HG03139 (cell line): ENCODE data around the gene LITAFD.
"Not testable (repeated sequence)": the region's sequence is repeated elsewhere in the genome, so short reads cannot be mapped to it uniquely, and the experiment has no call there.

Source experiments
- ATAC-seq: cut with Tn5 transposase; IDR thresholded peaks from one replicate; pipeline ENCODE4 v1.9.1; 2021; ENCODE audit not compliant: unreplicated experiment

The LITAFD gene

GRCh38 chr16:8869212-8869987, 12.8 kb upstream of the LITAFD start:
- no peak for ATAC-seq

GRCh38 chr16:8869988-8870241, 12.2 kb upstream of the LITAFD start:
- ATAC-seq = not testable (repeated sequence)

GRCh38 chr16:8872071-8872470, 10.1 kb upstream of the LITAFD start:
- no peak for ATAC-seq

GRCh38 chr16:8872967-8873865, 8.9 kb upstream of the LITAFD start:
- no peak for ATAC-seq

- not testable (repeated sequence) for ATAC-seq
Observed at GRCh38 chr16:8873866-8874195, 8.3 kb upstream of the LITAFD start.

GRCh38 chr16:8874388-8874787, 7.8 kb upstream of the LITAFD start:
- no peak for ATAC-seq

GRCh38 chr16:8875317-8875716, 6.8 kb upstream of the LITAFD start:
- ATAC-seq = not testable (repeated sequence)

- ATAC-seq = no peak
Observed at GRCh38 chr16:8877894-8878522, 4.1 kb upstream of the LITAFD start.

GRCh38 chr16:8878523-8878911, 3.6 kb upstream of the LITAFD start:
- ATAC-seq = no peak

- no peak for ATAC-seq
Observed at GRCh38 chr16:8880839-8881510, 1.2 kb upstream of the LITAFD start.

- ATAC-seq = no peak
Observed at GRCh38 chr16:8882725-8883377, 700 bp downstream of the LITAFD start.

GRCh38 chr16:8885674-8886592, 3.8 kb downstream of the LITAFD start:
- no peak for ATAC-seq

GRCh38 chr16:8886593-8887430, 4.7 kb downstream of the LITAFD start:
- no peak for ATAC-seq

GRCh38 chr16:8887431-8887765, 5.2 kb downstream of the LITAFD start:
- ATAC-seq = no peak

GRCh38 chr16:8887952-8888560, 5.9 kb downstream of the LITAFD start:
- no peak for ATAC-seq

GRCh38 chr16:8888951-8889892, 7.1 kb downstream of the LITAFD start:
- ATAC-seq = no peak

GRCh38 chr16:8889893-8890548, 7.9 kb downstream of the LITAFD start:
- no peak for ATAC-seq
